Measurements from ENCODE around the gene AGER.
"Not testable (repeated sequence)": the region's sequence is repeated elsewhere in the genome, so short reads cannot be mapped to it uniquely, and the experiment has no call there.

The AGER gene

GRCh38 chr6:32198866-32199265, 14.8 kb upstream of the AGER start:
- no peak for DNase-seq (ENCODE audit: low read depth)

DNA sequence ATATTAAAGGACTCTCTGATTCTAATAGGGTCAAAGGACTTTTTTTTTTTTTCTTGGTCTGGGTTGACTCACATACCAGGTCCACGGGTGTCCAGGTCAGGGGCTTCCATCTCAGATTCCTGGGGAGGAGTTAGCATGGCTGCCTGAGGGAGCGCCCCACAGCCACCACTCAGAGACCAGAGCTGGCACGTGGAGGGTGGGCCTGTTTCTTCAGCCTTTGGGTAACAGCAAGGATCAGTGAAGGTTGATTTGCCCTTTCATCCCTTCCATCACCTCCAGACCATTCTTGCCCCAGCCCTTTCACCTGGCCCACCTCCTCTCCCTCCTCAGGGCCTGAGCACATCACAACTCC, 14.3 kb upstream of the AGER start:
- no peak for DNase-seq (ENCODE audit: low read depth)

- DNase-seq (ENCODE audit: low read depth): no peak
Observed at GRCh38 chr6:32196682-32197616, 12.9 kb upstream of the AGER start.

- peak; percentile 51 for DNase-seq (ENCODE audit: low read depth)
Observed at GRCh38 chr6:32195902-32196681, 12.0 kb upstream of the AGER start.

GRCh38 chr6:32195652-32195901, 11.5 kb upstream of the AGER start:
- DNase-seq (ENCODE audit: low read depth): peak; percentile 99

GRCh38 chr6:32194825-32195651, 11.0 kb upstream of the AGER start:
- DNase-seq (ENCODE audit: low read depth): no peak

GRCh38 chr6:32194388-32194787, 10.3 kb upstream of the AGER start:
- DNase-seq (ENCODE audit: low read depth): no peak

GRCh38 chr6:32193096-32193495, 9.0 kb upstream of the AGER start:
- DNase-seq (ENCODE audit: low read depth): not testable (repeated sequence)

GRCh38 chr6:32192608-32193039, 8.6 kb upstream of the AGER start, which contains the start of gene GPSM3:
Gene GPSM3, minus strand, starts transcription at chr6:32192643. Its CDS starts 130 bp downstream, at chr6:32192513.
- DNase-seq (ENCODE audit: low read depth): peak; percentile 35

DNA sequence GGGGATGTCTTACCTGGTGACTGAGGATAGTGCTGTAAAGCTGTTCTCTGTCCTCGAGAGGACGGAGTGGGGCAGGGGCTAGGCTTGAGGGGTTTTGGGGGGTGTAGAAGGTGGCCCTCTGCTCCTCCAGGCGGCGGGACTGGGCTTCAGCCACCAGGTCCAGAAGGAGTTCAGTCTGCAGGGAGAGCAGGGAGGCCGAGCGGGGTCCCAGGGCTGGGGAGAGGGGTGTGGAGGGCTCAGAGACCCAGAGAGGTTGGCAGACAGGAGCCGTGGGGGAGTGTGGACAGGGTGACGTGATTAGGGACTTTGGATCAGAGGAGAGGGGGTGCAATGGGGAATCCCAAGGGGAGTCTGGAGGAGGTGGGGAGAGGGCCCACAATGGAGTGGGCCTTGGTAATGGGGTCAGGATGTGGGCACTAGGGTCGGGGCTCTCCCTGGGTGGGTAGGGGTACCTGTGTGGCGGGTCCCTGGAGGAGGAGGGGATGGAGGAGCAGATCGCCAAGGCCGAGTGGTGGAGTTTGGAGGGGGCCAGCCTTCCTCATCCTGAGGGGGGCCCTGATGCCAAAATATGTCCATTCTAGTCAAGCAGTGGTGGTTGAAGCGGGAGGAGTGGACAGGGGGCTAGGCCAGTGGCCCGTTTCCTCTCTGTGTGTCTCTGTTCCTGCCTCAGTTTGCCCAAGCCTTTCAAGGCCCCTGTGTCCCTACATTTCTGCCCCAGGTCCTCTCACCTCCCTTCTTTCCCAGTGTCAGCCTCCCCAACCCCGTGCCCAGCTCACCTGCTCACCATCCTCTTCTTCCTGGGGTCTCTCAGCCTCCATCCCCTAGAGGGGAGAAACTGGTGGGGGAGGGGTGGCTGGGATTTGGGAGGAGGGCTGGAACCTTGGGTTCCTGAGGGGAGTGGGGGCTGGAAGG, 7.9 kb upstream of the AGER start:
- peak; percentile 46 for DNase-seq (ENCODE audit: low read depth)

DNA sequence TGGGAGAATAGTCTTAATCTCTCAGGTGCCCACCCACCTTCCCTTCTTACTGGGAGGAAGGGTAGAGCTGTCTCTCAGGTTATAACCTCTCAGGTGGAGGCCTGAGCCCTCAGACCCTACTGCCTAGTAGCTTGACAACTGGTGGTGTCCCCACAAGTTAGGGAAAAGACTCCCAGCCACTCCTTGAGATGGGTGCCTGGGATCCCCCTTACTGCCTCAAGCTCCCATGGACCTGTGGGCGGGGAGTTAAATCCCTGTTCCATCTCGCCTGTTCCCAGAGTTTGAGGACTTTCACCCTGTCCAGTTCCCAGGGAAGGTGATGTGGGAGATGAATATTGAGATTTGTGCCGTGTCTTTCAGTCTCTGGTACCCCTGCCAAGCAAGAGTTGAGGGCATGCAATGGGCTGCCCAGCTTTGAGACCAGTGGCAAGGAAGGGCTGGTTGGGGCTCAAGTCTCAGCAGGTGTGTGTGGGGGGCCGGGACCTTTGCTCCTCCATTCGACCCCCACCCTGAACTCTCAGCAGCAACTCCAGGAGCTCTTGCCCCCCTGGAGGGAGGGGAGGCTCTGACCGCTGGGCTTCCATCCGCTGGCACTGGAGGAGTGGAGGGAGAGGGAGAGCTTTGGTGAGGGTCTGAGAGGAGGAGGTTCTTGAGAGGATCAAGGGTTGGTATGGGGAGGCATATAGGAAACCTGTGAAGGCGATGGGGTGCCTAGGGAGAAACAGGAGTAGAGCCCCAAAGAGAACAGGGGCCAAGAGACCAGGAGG, 7.0 kb upstream of the AGER start:
- no peak for DNase-seq (ENCODE audit: low read depth)

DNA sequence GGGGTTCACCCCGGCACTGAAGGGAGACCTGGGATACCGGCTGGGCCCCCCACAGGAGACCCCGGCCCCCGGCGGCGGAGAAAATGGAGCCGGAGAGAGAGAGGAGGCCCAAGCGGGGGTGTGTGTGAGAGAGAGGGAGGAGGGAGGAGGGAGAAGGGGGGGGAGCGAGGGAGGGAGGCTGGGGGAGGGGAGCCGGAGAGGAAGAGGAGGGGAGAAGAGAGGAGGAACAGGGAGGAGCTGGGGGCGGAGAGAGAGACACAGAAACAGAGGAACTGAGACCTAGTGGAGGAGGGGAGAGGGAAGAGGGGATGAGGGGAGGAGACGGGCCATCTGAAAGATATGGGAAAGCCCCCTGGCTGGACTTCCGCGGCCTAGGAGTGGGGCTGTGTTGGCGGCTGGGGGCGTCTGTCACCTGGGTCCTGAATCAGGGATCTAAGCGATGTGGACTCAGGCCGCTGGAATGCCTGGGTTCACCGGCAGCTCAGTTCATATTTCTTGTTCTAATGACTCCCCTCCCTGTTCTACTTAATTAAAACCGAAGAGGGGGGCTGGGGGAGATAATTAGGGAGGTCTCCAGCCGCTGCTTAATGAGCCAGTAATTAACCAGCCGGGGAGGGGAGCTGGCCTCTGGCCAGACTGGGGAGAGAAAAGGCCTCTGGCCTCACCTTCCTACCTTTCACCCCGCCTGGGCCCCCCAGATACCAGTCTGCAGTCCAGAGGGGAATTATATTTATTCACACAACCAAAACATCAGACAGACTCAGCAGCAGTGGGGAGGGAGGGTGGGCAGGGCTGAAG, 6.2 kb upstream of the AGER start, which contains the start of gene PBX2:
PBX2 (minus strand) TSS at position 149 of the 798 bp plus-strand sequence. CDS start 287 bp downstream, outside the sequence.
- DNase-seq (ENCODE audit: low read depth): peak; percentile 74

DNA sequence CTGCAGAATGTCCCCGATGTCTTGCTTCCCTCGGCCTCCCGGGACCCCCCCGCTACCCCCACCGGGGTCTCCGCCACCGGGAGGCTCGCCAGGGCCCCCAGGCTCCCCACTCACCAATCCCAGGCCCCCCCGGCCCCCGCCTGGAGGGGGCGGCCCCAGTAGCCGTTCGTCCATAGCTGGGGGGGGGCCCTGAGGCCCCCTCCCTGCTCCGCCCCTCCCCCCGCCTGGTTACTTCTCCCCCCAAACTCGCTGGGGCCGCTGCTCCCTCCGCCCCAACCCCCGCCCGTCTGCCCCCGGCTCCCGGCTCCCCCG, 5.6 kb upstream of the AGER start:
- DNase-seq (ENCODE audit: low read depth): no peak

DNA sequence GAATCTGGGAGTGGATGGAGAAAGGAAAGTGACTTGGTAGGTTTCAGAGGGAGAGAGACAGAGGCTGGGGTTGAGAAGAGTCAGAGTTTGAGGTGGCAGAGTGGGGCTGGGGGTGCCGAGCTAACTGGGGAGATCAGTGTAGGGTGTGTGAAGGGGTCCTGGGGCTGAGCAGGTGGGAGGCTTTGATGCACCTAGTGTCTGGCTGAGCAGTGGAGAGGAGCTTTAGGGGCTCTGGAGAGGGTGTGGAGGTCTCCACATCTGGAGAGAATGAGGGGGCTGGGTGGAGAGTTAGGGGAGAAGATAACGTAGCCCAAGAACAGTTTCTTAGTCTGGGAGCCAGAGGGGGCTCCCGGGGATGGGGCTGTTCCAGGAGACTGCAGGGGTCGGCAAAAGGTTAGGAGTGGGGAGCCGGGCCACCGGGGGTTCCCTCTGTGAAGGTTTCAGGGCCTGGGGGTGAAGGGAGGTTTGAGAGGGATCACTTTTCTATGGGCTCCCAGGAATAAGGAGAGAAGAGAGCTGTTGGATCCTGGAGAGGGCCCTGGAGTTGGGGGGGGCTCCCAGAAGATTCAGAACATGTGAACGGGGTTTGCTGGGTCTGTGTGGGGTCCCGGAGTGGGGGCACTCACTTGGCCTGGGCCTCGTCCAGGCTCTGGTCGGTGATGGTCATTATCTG, 5.2 kb upstream of the AGER start:
- no peak for DNase-seq (ENCODE audit: low read depth)

GRCh38 chr6:32188381-32189068, 4.5 kb upstream of the AGER start:
- no peak for DNase-seq (ENCODE audit: low read depth)

- DNase-seq (ENCODE audit: low read depth): not testable (repeated sequence)
Observed at GRCh38 chr6:32187725-32188380, 3.8 kb upstream of the AGER start.

GRCh38 chr6:32187009-32187709, 3.1 kb upstream of the AGER start:
- DNase-seq (ENCODE audit: low read depth): no peak

Data from T-helper 22 cell (primary cell).